GM18498 (cell line): ENCODE results near the gene OTUB2.

ENCODE experiments used
- ATAC-seq: cut with Tn5 transposase; IDR thresholded peaks from one replicate; pipeline ENCODE4 v1.9.1; 2021; ENCODE audit warnings: mild to moderate bottlenecking, moderate library complexity; ENCODE audit not compliant: unreplicated experiment

Gene OTUB2

GRCh38 chr14:94097091-94097490 lies 71.0 kb downstream of the OTUB2 start:
- no peak for ATAC-seq
